BJ (cell line): ENCODE results near the gene CDH16. TPM values are rescaled to one million over a fixed set of nuclear protein-coding genes. Genes with fewer than 3 reads are reported as not detected.

Experiments
- CTCF ChIA-PET: fragments of 350-600 bp; formaldehyde crosslinking; extraction: SDS; loops from one replicate; lab custom pipeline; 2021; ENCODE audit warnings: antibody characterized with exemption, inconsistent platforms; lab: Yijun Ruan, JAX
- POLR2A ChIA-PET: fragments of 300-600 bp; sonication (Branson Sonifier 250); formaldehyde crosslinking; extraction: SDS; loops from one replicate; lab custom pipeline; 2021; ENCODE audit warnings: antibody characterized with exemption; lab: Charles Lee
- DNase-seq: peaks from one replicate; pipeline ENCODE4 v3.0.0-alpha.2; 2011; ENCODE audit warnings: low read depth
- H3K27me3 ChIP-seq: 2 replicates; pipeline ENCODE4 v1.6.0; 2011; ENCODE audit warnings: low read length; ENCODE audit not compliant: control insufficient read depth, insufficient read depth
- H3K36me3 ChIP-seq: 2 replicates; pipeline ENCODE4 v1.5.1; 2011; ENCODE audit warnings: low read length; ENCODE audit not compliant: control insufficient read depth, insufficient read depth
- H3K4me3 ChIP-seq: 2 replicates; pipeline ENCODE4 v1.5.1; 2011; ENCODE audit warnings: low read depth, mild to moderate bottlenecking, control low read depth, low read length
- polyA plus RNA-seq: library from polyadenylated mRNA; depleted of rRNA; stranded (reverse); fragments of >200 nt; gene quantifications from 2 replicates; pipeline ENCODE4 v1.2.3, GENCODE V29; 2011
- TF ChIP-seq, protein P1 (sequence below): IDR thresholded peaks from 2 replicates; pipeline ENCODE4 v1.5.1; 2011; ENCODE audit warnings: low read depth, mild to moderate bottlenecking, control low read depth, inconsistent platforms, low read length, moderate library complexity; ENCODE audit not compliant: insufficient read depth

CDH16 gene
- polyA plus RNA-seq, 1 experiment: not detected

DNA sequence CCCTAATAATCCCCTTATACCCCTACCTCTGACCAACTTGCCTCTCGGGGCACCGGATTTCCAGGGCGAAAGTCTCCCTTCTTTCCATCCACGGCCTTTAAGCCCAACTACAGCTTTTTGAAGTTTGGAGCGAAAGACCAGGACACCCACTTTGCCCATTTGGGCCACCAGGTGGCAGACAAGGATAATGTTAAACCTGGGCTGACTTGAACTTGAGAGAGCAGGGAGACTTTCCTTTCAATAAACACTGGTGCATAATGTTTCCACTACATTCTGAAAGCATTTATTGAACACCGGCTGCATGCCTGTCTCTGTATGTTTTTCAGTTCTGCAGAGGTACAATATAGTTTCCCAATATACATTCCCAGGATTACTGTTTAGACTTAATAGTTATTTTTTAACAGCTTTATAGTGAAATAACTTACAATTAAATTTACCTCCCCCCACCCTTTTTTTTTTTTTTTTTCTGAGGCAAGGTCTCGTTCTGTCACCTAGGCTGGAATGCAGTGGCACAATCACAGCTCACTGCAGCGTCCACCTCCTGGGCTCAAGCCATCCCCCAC is 35.5 kb upstream of the CDH16 start:
- ChIA-PET CTCF (interaction anchor here (0.6 to 3.2 kb wide), 25 partner anchors 8 to 567 kb away, joined by 3 to 18 read pairs (median 4); partner anchors contain the start of genes B3GNT9, CIAO2B and EXOC3L1), POLR2A (no interaction called here)
- Histone ChIP-seq H3K27me3 (peaks cover 5% of the 10 kb centered on the region), H3K4me3 (no peak overlapping the region), H3K36me3 (no peaks in the 10 kb centered on the region)
- TF ChIP-seq, protein P1, sequence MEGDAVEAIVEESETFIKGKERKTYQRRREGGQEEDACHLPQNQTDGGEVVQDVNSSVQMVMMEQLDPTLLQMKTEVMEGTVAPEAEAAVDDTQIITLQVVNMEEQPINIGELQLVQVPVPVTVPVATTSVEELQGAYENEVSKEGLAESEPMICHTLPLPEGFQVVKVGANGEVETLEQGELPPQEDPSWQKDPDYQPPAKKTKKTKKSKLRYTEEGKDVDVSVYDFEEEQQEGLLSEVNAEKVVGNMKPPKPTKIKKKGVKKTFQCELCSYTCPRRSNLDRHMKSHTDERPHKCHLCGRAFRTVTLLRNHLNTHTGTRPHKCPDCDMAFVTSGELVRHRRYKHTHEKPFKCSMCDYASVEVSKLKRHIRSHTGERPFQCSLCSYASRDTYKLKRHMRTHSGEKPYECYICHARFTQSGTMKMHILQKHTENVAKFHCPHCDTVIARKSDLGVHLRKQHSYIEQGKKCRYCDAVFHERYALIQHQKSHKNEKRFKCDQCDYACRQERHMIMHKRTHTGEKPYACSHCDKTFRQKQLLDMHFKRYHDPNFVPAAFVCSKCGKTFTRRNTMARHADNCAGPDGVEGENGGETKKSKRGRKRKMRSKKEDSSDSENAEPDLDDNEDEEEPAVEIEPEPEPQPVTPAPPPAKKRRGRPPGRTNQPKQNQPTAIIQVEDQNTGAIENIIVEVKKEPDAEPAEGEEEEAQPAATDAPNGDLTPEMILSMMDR: peak; percentile 81
- no peak for DNase-seq

DNA sequence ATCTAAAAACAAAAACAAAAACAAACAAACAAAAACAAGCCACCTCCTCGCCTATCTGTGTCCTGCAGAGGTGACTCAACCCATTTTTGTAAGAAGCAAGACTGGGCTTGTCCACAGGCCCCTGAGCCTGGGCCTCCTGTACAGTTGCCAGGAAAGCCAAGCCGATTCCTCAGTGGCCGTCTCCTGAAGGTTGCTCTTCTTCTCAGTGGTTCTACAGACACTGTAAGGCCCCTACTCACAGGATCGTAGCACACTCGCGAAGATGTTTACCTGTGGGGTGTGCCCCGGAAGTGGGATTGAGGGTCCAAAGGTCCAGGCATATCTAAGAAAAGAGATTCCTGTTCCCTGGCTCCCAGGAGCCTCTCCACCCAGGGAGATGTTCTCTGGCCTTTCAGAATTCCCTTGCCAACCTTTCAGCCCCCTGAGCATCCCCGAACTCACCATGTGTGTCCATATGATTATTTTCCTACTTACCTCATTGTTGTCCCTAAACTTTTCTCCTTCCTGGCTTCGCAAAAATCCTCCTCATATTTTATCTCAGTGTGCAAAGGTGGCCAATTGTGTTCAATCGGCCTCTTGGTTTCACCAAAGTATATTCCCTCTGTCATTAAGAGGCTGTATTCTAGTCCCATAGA is 34.9 kb upstream of the CDH16 start:
- Histone ChIP-seq H3K4me3 (no peak overlapping the region), H3K36me3 (no peaks in the 10 kb centered on the region), H3K27me3 (peaks cover 7% of the 10 kb centered on the region)
- ChIA-PET CTCF (interaction anchor here (0.6 to 3.2 kb wide), 27 partner anchors 9 to 568 kb away, joined by 3 to 18 read pairs (median 4); partner anchors contain the start of genes B3GNT9 and CIAO2B), POLR2A (no interaction called here)
- DNase-seq: no peak
- TF ChIP-seq, protein P1: no peak

DNA sequence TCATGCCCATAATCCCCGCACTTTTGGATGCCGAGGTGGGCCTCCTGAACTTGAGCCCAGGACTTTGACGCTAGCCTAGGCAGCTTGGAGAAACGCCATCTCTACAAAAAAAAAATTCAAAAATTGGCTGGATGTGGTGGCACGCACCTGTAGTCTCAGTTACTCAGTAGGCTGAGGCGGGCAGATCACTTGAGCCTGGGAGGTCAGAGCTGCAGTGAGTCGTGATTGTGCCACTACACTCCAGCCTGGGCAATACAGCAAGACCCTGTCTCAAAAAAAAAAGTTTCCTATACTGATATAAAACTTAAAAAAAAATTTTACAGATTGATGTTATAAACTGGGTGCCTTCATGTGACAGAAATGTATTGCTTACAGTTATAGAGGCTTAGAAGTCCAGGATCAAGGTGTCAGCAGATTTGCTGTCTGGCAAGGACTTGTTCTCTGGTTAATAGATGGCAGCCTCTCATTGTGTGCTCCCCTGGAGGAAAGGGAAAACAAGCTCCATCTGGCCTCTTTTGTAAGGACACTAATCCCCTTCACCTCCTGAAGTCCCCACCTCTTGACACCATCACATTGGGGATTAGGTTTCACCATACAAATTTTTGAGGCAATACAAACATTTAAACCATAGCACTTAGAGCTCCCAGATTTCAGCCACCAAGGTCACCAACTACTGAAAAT is 33.9 kb upstream of the CDH16 start:
- Histone ChIP-seq H3K36me3 (no peaks in the 10 kb centered on the region), H3K4me3 (no peak overlapping the region), H3K27me3 (peaks cover 8% of the 10 kb centered on the region)
- no peak for DNase-seq
- ChIA-PET CTCF (interaction anchor here (0.9 to 3.2 kb wide), 11 partner anchors 11 to 234 kb away, joined by 3 to 18 read pairs (median 4); no protein-coding TSS in a partner anchor), POLR2A (no interaction called here)
- TF ChIP-seq, protein P1: no peak

DNA sequence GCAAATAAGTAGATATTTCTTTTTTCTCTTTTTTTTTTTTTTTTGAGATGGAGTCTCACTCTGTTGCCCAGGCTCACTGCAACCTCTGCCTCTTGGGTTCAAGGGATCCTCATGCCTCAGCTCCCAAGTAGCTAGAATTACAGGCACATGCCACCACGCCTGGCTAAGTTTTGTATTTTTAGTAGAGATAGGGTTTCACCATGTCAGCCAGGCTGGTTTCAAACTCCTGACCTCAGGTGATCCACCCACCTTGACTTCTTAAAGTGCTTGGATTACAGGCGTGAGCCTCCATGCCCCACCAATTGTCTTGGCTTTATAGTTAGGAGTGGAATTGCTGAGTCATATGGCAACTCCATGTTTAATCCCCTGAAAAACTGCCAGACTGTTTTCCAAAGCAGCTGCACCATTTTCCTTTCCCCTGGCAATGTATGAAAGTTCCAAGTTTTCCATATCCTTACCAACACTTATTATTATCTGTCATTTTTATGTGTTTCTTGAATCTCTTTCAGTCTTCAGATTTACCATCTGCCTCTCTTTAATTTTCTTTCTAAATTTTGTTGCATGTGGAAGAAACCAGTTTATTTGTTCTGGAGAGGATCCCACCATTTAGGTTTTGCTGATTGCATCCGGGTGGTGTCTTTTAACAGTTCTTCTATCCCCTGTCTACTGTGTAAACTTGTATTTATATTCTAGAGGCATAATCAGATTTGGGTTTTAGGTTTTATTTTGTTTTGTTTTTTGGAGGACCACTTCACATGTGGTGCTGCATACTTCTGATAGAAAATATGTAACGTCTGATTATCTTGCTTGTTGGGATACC is 32.5 kb upstream of the CDH16 start:
- Histone ChIP-seq H3K27me3 (peaks cover 7% of the 10 kb centered on the region), H3K4me3 (no peak overlapping the region), H3K36me3 (no peaks in the 10 kb centered on the region)
- POLR2A ChIA-PET: no interaction called here
- CTCF ChIA-PET: interaction anchor here (1.8 to 2.5 kb wide), 2 partner anchors 27 to 56 kb away, joined by 4 to 8 read pairs; no protein-coding TSS in a partner anchor
- DNase-seq: no peak
- TF ChIP-seq, protein P1: no peak
